Measurements from ENCODE around the gene SH3RF3.

Gene SH3RF3

GRCh38 chr2:109085912-109086742, 42.9 kb upstream of the SH3RF3 start:
- no peak for TF ChIP-seq CTCF (conservative IDR thresholded peaks at IDR 0.05; ENCODE audit: low read depth, low read length)

GRCh38 chr2:109086743-109087020, 42.3 kb upstream of the SH3RF3 start:
- H3K4me3 ChIP-seq (ENCODE audit: low read depth, low read length) = no peak overlapping the region
- TF ChIP-seq CTCF (conservative IDR thresholded peaks at IDR 0.05; ENCODE audit: low read depth, low read length) = no peak
- DNase-seq (ENCODE audit: low read depth) = no peak

More at GRCh38 chr2:109085912-109086742, 42.9 kb upstream of the SH3RF3 start:
- no peak for DNase-seq (ENCODE audit: low read depth)
- H3K4me3 ChIP-seq (ENCODE audit: low read depth, low read length) = no peak overlapping the region

- no peak for DNase-seq (ENCODE audit: low read depth)
- no peak overlapping the region for H3K4me3 ChIP-seq (ENCODE audit: low read depth, low read length)
- no peak for TF ChIP-seq CTCF (conservative IDR thresholded peaks at IDR 0.05; ENCODE audit: low read depth, low read length)
Observed at GRCh38 chr2:109087055-109087663, 41.8 kb upstream of the SH3RF3 start.

GRCh38 chr2:109089602-109090300, 39.3 kb upstream of the SH3RF3 start:
- no peak for DNase-seq (ENCODE audit: low read depth)
- no peak overlapping the region for H3K4me3 ChIP-seq (ENCODE audit: low read depth, low read length)
- no peak for TF ChIP-seq CTCF (conservative IDR thresholded peaks at IDR 0.05; ENCODE audit: low read depth, low read length)

GRCh38 chr2:109091526-109091925, 37.5 kb upstream of the SH3RF3 start:
- DNase-seq (ENCODE audit: low read depth) = no peak
- TF ChIP-seq CTCF (conservative IDR thresholded peaks at IDR 0.05; ENCODE audit: low read depth, low read length) = no peak
- H3K4me3 ChIP-seq (ENCODE audit: low read depth, low read length) = no peak overlapping the region

- no peak for TF ChIP-seq CTCF (conservative IDR thresholded peaks at IDR 0.05; ENCODE audit: low read depth, low read length)
- H3K4me3 ChIP-seq (ENCODE audit: low read depth, low read length) = no peak overlapping the region
- DNase-seq (ENCODE audit: low read depth) = no peak
Observed at GRCh38 chr2:109094144-109094543, 34.9 kb upstream of the SH3RF3 start.
